IPS-15b (cell line): ENCODE data around the gene SIX2.
A peak's percentile ranks its signal among the peaks of the same experiment; 100 is the strongest.

Source experiments
- H3K27me3 ChIP-seq: one replicate; pipeline ENCODE4 v1.6.1; 2013; ENCODE audit warnings: low read length; ENCODE audit not compliant: control insufficient read depth, insufficient read depth
- H3K36me3 ChIP-seq: one replicate; pipeline ENCODE4 v1.6.1; 2013; ENCODE audit warnings: low read length; ENCODE audit not compliant: control insufficient read depth, insufficient read depth
- H3K4me1 ChIP-seq: one replicate; pipeline ENCODE4 v1.6.1; 2013; ENCODE audit warnings: mild to moderate bottlenecking, low read length; ENCODE audit not compliant: control insufficient read depth, insufficient read depth
- H3K4me3 ChIP-seq: one replicate; pipeline ENCODE4 v1.5.1; 2013; ENCODE audit warnings: low read depth, low read length
- H3K9ac ChIP-seq: one replicate; pipeline ENCODE4 v1.6.1; 2013; ENCODE audit warnings: low read depth, mild to moderate bottlenecking, low read length
- H3K9me3 ChIP-seq: one replicate; pipeline ENCODE4 v1.6.1; 2013; ENCODE audit warnings: mild to moderate bottlenecking, low read length; ENCODE audit not compliant: control insufficient read depth, insufficient read depth

The SIX2 gene

DNA sequence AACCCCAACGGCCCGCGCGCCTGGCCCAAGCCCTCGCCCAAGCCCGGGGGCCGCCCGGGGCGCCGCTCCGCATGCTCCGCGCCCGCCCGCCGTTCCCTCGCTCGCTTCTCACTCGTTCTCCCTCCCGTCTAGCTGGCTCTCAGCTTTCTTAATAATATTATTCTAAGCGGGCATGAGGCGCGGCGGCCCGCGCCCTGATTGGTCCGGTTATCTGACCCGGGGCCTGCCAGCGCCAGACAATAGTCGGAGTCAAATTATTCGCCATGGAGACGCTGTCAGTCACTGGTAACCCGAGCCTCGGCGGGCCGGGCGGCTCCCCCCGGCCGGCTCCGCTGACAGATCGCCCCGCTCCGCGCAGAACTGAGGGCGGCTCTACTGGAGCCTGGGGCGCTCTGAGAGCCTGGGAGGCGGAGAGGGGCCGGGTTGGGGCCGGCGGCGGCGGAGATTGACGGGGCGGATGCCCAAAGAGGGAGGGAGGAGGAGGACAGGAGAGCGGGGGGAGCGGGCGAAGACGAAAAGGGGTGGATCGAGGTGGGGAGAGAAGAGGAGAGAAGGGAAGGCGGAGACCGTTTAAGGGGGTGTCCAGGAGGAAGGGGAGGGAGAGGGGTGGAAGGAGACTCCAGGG is at the start of gene SIX2:
Gene SIX2, minus strand, starts transcription at position 150 of the 625 bp plus-strand sequence. CDS start 342 bp downstream, outside the sequence.
- Histone ChIP-seq H3K27me3 (peaks cover 89% of the 10 kb centered on the region), H3K9me3 (no peaks in the 10 kb centered on the region), H3K9ac (no peak within 1 kb of the TSS), H3K36me3 (no peaks in the 10 kb centered on the region), H3K4me1 (no peaks in the 10 kb centered on the region), H3K4me3 (peak within 1 kb of the TSS; percentile 58)

DNA sequence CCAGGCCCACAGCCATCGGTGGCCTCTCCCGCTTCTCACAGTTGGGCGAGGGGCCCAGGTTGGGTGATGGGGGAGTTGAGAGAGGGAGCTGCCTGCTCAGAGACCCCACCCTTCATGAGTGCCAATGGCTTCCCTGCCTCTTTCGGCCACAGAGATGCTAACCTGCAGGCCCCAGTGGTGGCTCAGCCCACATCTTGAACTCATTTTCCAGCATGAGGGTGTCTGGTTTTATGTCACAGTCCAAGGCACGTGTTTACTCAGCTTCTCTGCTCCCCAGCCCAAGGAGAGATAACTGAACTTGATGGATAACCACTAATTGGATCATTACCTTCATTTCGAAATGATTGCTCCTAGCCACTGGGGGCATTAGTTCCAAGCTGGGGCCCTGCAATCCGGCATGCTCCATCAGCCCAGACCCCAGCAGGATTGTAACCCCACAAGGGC is 45.9 kb upstream of the SIX2 start:
- Histone ChIP-seq H3K9me3 (no peaks in the 10 kb centered on the region), H3K36me3 (no peaks in the 10 kb centered on the region), H3K4me1 (no peaks in the 10 kb centered on the region), H3K9ac (no peak overlapping the region), H3K27me3 (no peaks in the 10 kb centered on the region), H3K4me3 (no peak overlapping the region)

DNA sequence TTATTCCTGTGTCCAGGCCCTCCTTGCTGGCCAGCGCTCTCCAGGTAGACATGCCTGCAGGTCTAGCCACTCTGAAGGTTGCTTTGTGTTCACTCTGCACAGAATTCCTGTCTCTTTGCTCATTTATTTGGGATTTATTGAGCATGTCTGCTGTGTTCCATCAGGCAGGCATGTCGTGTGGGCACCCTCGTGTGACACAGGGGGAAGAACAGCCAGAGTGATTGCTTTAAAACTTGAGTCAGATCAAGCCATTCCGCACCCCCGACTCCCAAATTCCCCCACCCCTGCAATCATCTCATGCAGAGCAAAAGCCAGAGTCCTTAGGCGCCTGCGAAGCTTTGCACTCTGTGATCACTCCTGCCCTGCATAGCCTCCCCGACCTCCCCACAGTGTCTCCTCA is 44.7 kb upstream of the SIX2 start:
- H3K4me3 ChIP-seq, result no peak overlapping the region

DNA sequence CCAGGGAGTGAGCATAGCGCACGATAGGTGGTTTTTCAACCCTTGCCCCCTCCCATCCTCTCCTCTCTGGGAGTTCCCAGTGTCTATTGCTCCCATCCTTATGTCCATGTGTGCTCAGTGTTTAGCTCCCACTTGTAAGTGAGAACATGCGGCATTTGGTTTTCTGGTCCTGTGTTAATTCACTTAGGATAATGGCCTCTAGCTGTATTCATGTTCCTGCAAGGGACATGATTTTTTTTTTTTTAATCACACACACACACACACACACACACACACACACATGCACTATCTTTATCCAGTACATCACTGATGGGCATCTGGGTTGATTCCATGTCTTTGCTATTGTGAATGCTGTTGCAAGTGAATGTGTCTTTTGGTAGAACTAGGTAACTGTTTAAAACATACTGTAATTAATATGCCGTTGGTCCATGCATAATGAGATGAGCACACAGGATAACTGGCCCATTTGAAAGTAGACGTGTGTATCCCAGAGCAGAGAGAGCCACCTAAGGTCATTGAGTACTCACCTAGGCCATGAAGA is 43.2 kb upstream of the SIX2 start:
- Histone ChIP-seq H3K9me3 (no peaks in the 10 kb centered on the region), H3K36me3 (no peaks in the 10 kb centered on the region), H3K4me3 (no peak overlapping the region), H3K4me1 (no peaks in the 10 kb centered on the region), H3K9ac (no peak overlapping the region), H3K27me3 (no peaks in the 10 kb centered on the region)

More for the DNA sequence above, 44.7 kb upstream of the SIX2 start:
- Histone ChIP-seq H3K27me3 (no peaks in the 10 kb centered on the region), H3K4me1 (no peaks in the 10 kb centered on the region), H3K9me3 (no peaks in the 10 kb centered on the region), H3K9ac (no peak overlapping the region), H3K36me3 (no peaks in the 10 kb centered on the region)

DNA sequence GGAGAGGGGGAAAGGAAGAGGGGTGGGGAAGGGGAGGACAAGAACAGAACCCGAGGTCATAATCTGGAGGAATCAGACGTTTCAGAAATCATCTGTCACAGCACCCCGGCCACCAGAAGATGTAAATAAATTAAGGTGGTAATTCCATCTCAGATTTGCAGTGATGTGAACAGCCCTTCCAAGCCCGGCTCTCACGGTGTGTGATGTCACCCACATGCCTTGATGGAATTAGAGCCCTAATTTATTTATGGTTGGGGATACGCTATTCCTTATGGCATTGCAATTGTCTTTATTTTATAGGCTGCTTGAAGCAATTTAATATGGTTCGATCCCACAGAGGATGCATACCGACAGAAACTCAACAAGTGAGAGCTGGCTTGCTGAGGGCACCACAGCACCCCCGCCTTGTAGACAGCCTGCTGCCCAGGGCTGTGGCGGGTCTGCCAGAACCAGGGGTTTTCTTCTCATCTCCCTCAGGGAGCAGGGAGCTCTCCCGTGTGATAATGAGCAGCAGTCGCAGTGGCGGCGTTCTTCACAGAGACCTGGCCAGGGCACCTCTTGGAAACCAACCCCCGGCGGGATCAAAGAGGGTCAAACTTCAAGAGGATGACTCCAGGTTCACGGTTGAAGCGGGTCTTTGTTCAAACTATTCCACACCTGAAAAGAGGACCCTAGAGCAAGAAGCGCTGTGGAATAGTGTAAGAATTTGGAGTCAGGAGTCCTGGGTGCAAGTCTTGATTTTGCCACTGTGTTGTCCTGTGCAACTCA is 40.5 kb upstream of the SIX2 start:
- Histone ChIP-seq H3K9me3 (no peaks in the 10 kb centered on the region), H3K27me3 (no peaks in the 10 kb centered on the region), H3K36me3 (no peaks in the 10 kb centered on the region), H3K4me3 (no peak overlapping the region), H3K9ac (no peak overlapping the region), H3K4me1 (no peaks in the 10 kb centered on the region)

DNA sequence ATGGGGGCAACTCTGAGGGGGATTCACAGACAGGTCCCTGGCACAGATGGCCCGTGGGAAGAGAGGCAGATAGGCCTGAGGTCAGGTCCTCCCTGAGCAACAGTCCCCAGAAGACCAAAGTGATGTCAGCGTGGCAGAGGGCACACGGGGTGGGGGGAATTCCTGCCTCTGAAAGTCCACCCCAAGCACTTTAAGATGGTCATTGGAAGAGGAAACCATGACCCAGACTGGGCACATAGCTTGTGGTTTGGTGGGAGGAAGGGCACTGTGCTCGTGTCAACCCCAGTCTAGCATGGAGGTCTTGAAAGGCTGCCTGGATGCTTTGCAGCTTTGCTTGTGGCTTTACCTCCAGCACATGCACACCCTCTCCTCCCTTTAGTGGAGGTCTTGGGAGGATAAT is 38.0 kb upstream of the SIX2 start:
- Histone ChIP-seq H3K27me3 (no peaks in the 10 kb centered on the region), H3K4me3 (no peak overlapping the region), H3K4me1 (no peaks in the 10 kb centered on the region), H3K9ac (no peak overlapping the region), H3K9me3 (no peaks in the 10 kb centered on the region), H3K36me3 (no peaks in the 10 kb centered on the region)

DNA sequence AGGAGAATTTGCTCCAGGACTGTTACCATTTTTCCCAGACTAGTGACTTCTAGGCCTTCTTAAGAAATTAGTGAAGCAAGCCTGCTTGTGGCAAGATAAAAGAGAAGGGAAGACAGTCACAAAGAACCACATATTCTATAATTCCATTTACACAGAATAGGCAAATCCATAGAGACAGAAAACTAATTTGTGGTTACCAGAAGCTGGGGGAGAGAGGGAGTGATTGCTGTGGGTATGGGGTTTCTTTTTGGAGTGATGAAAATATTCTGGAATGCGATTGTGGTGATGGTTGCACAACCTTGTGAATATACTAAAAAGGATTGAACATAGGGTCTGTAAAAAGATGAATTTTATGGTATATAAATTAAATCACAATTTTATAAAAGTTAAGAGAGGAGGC is 37.5 kb upstream of the SIX2 start:
- Histone ChIP-seq H3K4me1 (no peaks in the 10 kb centered on the region), H3K4me3 (no peak overlapping the region), H3K9ac (no peak overlapping the region), H3K9me3 (no peaks in the 10 kb centered on the region), H3K27me3 (no peaks in the 10 kb centered on the region), H3K36me3 (no peaks in the 10 kb centered on the region)

DNA sequence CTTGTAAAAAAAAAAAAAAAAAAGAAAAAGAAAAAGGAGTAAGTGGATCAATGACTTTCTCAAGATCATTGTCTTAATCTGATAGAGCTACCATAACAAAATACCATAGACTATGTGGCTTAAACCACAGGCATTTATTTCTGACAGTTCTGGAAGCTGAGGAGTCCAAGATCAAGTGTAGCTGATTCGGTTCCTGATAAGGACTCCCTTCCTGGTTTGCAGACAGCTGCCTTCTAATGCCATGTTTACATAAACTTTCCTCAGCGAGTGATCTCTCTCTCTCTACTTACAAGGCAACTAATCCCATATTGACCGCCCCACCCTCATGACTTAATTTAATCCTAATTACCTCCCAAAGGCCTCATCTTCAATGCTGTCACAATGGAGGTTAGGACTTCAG is 36.5 kb upstream of the SIX2 start:
- Histone ChIP-seq H3K36me3 (no peaks in the 10 kb centered on the region), H3K4me1 (peaks cover 3% of the 10 kb centered on the region), H3K27me3 (no peaks in the 10 kb centered on the region), H3K9me3 (no peaks in the 10 kb centered on the region), H3K4me3 (no peak overlapping the region), H3K9ac (no peak overlapping the region)

DNA sequence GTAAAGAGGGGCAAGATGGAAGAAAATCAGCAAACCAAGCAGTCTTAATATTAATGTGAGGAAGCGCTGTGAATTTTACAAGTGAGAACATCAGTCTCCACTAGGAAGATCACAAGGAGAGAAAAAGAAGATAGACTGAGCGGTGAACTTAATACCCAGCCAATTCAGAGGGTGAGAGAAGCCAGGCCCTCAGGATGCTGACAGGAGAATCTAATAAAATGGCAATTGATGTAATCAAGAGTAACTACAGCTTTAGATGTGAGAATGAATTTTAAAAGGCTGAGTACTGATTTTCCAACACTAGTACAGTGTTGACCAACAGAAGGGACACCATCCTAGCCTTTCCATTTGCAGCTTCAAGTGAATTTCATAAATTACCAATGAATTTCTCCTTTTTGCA is 35.7 kb upstream of the SIX2 start:
- Histone ChIP-seq H3K27me3 (no peaks in the 10 kb centered on the region), H3K4me3 (no peak overlapping the region), H3K9me3 (no peaks in the 10 kb centered on the region), H3K9ac (no peak overlapping the region), H3K36me3 (no peaks in the 10 kb centered on the region), H3K4me1 (peaks cover 4% of the 10 kb centered on the region)

DNA sequence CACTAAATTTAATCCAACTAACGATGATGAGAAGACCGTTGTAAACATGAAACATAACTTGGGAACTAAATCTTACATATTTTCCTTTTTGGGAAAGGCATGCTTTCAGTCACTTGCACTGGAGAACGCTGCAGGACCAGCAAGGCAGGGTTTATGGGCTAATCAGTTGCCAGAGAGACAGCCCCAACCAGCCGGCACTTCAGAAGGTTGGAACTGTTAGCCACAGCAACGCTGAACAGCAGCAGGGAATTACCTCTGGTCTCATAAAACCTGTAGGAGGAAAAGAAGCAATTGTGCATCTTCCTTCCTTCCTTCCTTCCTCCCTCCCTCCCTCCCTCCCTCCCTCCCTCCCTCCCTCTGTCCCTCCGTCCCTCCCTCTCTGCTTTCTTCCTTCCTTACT is 33.9 kb upstream of the SIX2 start:
- no peak overlapping the region for H3K9ac ChIP-seq
- H3K36me3 ChIP-seq, result no peaks in the 10 kb centered on the region
- H3K9me3 ChIP-seq, result no peaks in the 10 kb centered on the region
- no peaks in the 10 kb centered on the region for H3K27me3 ChIP-seq
- H3K4me3 ChIP-seq, result no peak overlapping the region
- H3K4me1 ChIP-seq, result peaks cover 4% of the 10 kb centered on the region

DNA sequence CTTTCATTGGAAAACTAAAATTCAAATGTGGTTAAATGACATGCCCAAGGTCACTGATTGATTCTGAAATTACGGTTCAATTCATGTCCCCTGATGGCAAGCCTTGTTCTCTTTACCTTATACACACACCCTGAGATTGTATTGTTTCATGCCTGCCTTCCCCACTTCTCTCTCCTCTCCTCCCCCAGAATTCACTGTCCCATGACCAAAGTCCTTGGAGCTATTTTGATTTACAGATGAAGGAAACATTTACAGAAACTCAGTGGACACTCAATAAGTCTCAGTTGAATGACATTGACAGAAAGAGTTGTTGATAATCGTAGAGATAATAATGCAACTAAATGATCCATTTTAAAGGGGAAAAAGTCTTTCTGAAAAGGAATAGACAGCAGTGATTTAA is 33.1 kb upstream of the SIX2 start:
- Histone ChIP-seq H3K9ac (no peak overlapping the region), H3K9me3 (no peaks in the 10 kb centered on the region), H3K36me3 (no peaks in the 10 kb centered on the region), H3K27me3 (no peaks in the 10 kb centered on the region), H3K4me3 (no peak overlapping the region), H3K4me1 (peaks cover 4% of the 10 kb centered on the region)

DNA sequence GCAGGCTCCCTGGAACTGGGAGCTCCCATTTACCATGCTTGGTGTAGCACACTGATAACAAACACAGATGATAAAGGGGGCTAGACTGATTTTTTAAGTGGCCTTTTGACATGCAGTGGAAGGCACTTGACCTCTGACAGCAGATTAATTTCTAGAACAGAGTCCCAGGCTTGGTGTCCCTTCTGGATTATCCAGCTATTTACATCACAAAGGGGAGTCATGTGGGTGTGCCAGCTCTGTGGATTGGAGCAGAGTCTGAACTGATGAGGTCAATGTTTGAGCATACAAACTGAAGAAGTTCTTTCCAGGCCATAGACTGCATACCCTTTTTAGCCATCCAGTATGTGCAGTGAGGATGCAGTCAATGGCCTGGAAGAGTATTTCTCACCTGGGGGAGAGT is 31.5 kb upstream of the SIX2 start:
- Histone ChIP-seq H3K36me3 (no peaks in the 10 kb centered on the region), H3K9me3 (no peaks in the 10 kb centered on the region), H3K4me3 (no peak overlapping the region), H3K27me3 (no peaks in the 10 kb centered on the region), H3K9ac (no peak overlapping the region), H3K4me1 (peaks cover 4% of the 10 kb centered on the region)
